Erythroblast (primary cell): ENCODE results near the gene NOP56.

Experiments used
- GATA1 ChIP-seq: IDR thresholded peaks from 2 replicates; pipeline ENCODE4 v1.6.1; 2011; ENCODE audit warnings: low read depth, mild to moderate bottlenecking, control low read depth, low read length, moderate library complexity
- POLR2A ChIP-seq: IDR thresholded peaks from 2 replicates; pipeline ENCODE4 v1.6.1; 2011; ENCODE audit warnings: mild to moderate bottlenecking, low read length

DNA sequence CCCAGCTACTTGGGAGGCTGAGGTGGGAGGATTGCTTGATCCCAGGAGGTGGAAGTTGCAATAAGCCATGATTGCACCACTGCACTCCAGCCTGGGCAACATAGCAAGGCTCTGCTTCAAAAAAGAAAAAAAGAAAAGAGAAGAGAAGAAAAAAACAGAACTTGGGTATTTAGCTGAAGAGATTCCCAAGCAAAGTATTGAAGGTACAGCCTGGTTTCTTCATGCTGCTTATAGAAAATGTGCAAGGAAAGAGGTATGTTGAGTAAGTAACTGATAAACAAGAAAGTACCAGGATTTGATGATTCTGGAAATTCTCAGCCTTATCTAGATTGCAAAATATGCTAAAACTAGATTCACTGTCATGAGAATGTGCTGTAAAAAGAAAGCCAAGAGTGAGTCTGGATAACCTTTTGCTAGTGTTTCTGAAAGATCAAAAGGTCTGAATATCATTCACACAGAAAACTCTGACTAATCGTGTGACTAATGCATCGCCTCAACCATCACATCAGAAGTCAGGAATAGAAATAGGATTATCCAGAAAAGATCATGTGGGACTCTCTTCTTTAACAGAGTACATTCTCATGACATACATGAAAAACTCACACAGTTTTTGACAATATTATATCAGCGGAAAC, 32.4 kb upstream of the NOP56 start:
- TF ChIP-seq POLR2A (no peak), GATA1 (no peak)
